KOPT-K1 (cell line): Measurements from ENCODE around the gene SHISA8.
A peak's percentile ranks its signal among the peaks of the same experiment; 100 is the strongest.

ENCODE experiments used
- H3K27ac ChIP-seq: fragments of 200-600 bp; sonication (generic); 2 replicates; pipeline ENCODE4 v1.5.1; 2016; ENCODE audit warnings: antibody characterized with exemption, mild to moderate bottlenecking, low read depth, low read length; ENCODE audit not compliant: poor library complexity, severe bottlenecking
- H3K36me3 ChIP-seq: fragments of 200-600 bp; sonication (generic); 2 replicates; pipeline ENCODE4 v1.5.1; 2017; ENCODE audit warnings: antibody characterized with exemption, mild to moderate bottlenecking, low read length, moderate library complexity; ENCODE audit not compliant: insufficient read depth
- H3K9me3 ChIP-seq: fragments of 200-600 bp; sonication (generic); 2 replicates; pipeline ENCODE4 v1.5.1; 2017; ENCODE audit warnings: antibody characterized with exemption, low read length, mild to moderate bottlenecking; ENCODE audit not compliant: insufficient read depth, poor library complexity, severe bottlenecking

The SHISA8 gene

GRCh38 chr22:41939981-41940831 lies 25.3 kb upstream of the SHISA8 start:
- Histone ChIP-seq H3K9me3 (no peaks in the 10 kb centered on the region), H3K27ac (no peak overlapping the region), H3K36me3 (peaks cover 99% of the 10 kb centered on the region)

DNA sequence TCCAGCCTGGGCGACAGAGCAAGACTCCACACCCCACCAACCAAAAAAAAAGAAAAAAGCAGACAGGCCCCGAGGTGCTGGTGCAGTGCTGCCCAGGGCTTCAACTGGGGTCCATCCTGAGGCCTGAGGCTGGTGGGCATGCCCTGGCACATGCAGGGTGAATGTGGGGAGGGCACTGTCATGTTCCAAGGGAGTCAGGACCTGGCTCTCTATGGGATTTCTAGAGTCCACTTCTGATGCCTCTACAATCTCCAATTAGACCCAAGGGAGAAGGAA lies 22.0 kb upstream of the SHISA8 start:
- peaks cover 95% of the 10 kb centered on the region for H3K36me3 ChIP-seq
- no peak overlapping the region for H3K27ac ChIP-seq
- no peaks in the 10 kb centered on the region for H3K9me3 ChIP-seq

DNA sequence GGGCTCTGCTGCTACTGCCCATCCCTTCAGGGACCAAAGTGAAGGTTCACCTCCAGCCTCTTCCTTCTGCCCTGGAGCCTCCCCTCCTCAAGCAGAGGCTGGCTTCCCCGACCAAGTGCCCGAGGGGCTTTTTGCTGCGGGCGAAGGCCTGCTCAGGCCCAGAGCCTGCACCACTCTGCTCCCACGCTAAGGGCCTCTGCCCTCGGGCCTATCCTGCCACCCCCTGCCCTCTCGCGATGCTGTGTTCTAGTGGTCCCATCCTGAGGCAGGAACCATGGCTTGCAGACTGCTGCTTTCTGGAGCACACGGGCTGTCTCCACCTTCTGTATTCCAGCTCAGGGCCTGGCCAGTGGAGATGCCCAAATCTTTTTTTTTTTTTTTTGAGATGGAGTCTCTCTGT lies 20.6 kb upstream of the SHISA8 start:
- peak overlapping the region; percentile 8 for H3K27ac ChIP-seq

GRCh38 chr22:41935015-41935351 lies 20.1 kb upstream of the SHISA8 start:
- no peaks in the 10 kb centered on the region for H3K9me3 ChIP-seq
- no peak overlapping the region for H3K27ac ChIP-seq
- peaks cover 80% of the 10 kb centered on the region for H3K36me3 ChIP-seq

More for the DNA sequence above, 20.6 kb upstream of the SHISA8 start:
- Histone ChIP-seq H3K9me3 (no peaks in the 10 kb centered on the region), H3K36me3 (peaks cover 86% of the 10 kb centered on the region)

DNA sequence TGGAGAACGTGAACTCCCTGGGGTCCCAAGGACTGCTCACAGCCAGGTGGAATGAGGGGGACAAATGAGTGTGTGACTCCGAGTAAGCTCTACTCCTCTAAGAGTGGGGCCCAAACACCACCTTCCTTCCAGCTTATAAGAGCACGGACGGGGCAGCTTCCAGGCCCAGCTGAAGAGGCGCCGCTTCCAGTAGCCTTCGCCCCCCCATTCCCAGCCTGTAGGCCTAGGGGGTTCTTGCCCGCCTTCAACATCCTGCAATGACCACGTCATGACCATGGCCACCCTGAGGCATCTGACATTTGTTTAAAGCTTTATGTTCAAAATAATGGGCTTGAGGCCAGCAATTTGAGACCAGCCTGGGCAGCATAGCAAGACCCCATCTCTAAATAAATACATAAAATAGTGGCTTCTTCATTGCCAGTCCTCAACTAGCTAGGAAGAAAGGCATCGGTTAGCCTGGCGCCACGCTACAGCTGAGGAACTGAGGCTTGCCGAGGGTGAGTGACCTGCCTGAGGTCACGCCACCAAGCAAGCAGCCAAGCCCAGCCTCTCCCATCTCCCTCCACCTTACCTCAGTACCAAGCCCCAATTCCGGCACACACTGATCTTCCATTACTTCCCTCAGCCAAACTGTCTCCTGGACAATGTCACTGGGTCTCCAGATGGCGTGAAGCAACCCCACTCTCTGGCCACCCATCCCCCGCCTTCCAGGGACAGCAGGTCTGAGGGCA lies 19.6 kb upstream of the SHISA8 start:
- Histone ChIP-seq H3K27ac (peak overlapping the region; percentile 43), H3K9me3 (no peaks in the 10 kb centered on the region), H3K36me3 (peaks cover 75% of the 10 kb centered on the region)

DNA sequence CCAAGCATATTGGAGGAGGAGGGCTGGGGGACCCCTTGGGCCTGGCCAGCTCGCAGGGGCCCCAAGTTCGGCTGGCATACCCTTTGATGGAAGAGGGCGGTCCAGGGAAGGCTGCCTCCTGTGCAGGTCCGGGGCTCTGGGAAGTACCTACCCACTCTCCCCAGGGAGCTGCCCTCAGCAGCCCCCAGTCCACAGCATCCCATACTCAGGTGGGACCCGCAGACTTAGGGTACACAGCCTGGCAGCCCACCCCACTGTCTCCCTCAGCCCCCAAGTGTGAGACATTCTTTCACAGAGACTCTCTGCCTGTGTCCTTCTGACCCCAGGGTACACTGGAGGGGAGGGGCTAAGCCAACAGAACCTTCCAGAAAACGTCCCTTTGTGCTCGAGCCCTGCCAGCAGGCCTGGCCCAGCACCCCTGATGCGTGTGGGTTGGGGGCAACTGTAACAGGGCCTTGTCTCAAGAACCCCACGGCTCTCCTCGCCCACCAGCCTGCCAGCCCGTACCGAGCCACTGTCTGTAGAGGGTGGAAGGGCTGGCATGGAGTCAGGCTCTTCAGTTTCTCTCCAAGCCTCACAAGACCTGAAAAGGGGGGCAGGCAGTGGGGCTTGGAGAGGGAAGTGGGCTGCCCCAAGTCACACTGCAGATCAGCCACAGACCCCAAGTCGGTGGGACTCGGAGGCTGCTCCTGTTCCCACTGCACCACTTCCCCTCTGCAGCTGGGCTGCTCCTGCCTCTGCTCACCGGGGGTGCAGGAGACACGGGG lies 18.7 kb upstream of the SHISA8 start:
- Histone ChIP-seq H3K27ac (peak overlapping the region; percentile 43), H3K36me3 (peaks cover 67% of the 10 kb centered on the region), H3K9me3 (no peaks in the 10 kb centered on the region)

DNA sequence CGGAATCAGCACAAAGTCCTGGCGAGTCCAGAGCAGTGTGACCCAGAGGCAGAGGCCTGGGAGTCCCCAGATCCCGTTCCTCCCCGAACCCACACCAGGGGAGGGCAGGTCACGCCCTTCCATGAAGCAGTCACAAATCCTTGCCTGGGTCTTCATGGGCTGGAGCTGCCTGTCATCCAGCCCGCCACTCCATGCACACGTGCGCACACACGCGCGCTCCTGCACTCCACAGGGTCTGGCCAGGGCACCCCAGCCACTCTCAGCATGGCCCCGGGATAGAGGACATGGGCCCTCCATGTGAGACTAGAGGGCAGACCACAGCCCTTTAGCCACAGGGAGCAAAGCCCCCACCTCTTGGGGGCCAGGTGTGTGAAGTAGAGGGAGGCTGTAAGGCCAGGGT lies 17.5 kb upstream of the SHISA8 start:
- Histone ChIP-seq H3K36me3 (peaks cover 54% of the 10 kb centered on the region), H3K27ac (no peak overlapping the region), H3K9me3 (no peaks in the 10 kb centered on the region)

DNA sequence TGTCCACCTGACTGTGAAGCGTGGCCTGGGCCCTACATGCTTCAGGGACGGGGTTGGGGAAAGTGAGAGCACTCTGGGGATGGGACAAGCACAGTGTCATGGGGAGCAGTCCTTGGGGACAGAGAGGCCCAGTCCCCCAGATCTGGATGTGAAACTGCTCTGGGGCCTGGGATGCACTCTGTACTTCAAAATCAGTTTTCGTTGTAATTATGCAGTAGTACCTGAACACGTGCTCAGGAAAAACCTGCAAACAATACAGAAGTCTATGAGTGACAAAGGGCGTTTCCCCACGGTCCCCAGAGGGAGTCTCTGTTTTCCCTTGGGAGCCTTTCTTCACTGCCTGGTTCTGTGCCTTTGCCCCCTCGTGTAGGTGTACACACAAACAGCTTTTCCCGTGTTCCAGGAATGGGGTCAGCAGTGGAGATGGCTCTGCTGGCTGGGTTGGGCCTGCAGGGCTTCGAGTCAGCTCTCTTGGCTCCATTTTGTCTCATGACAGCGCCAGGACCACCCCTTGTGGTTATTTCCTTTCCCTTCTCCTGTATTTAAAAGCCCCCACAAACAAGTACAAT lies 16.9 kb upstream of the SHISA8 start:
- Histone ChIP-seq H3K36me3 (peaks cover 49% of the 10 kb centered on the region), H3K9me3 (no peaks in the 10 kb centered on the region), H3K27ac (no peak overlapping the region)

GRCh38 chr22:41929418-41929810 lies 14.5 kb upstream of the SHISA8 start:
- Histone ChIP-seq H3K9me3 (no peaks in the 10 kb centered on the region), H3K27ac (no peak overlapping the region)

GRCh38 chr22:41928593-41929417 lies 13.9 kb upstream of the SHISA8 start:
- H3K27ac ChIP-seq, result no peak overlapping the region

More at GRCh38 chr22:41929418-41929810, 14.5 kb upstream of the SHISA8 start:
- peaks cover 25% of the 10 kb centered on the region; the same call in 1 of the 2 replicates for H3K36me3 ChIP-seq

GRCh38 chr22:41927813-41928212 lies 12.9 kb upstream of the SHISA8 start:
- H3K36me3 ChIP-seq, result peaks cover 14% of the 10 kb centered on the region; the same call in 1 of the 2 replicates
- H3K9me3 ChIP-seq, result no peaks in the 10 kb centered on the region
- H3K27ac ChIP-seq, result no peak overlapping the region

More at GRCh38 chr22:41928593-41929417, 13.9 kb upstream of the SHISA8 start:
- H3K36me3 ChIP-seq, result peaks cover 24% of the 10 kb centered on the region; the same call in 1 of the 2 replicates
- H3K9me3 ChIP-seq, result no peaks in the 10 kb centered on the region

GRCh38 chr22:41925783-41926460 lies 11.0 kb upstream of the SHISA8 start:
- Histone ChIP-seq H3K27ac (no peak overlapping the region), H3K9me3 (no peaks in the 10 kb centered on the region)

GRCh38 chr22:41923595-41924276 lies 8.9 kb upstream of the SHISA8 start:
- H3K27ac ChIP-seq, result no peak overlapping the region
- no peaks in the 10 kb centered on the region for H3K36me3 ChIP-seq
- no peaks in the 10 kb centered on the region for H3K9me3 ChIP-seq

More at GRCh38 chr22:41925783-41926460, 11.0 kb upstream of the SHISA8 start:
- no peaks in the 10 kb centered on the region; the same call in 1 of the 2 replicates for H3K36me3 ChIP-seq
